ENCODE measurements around the gene DEPDC4. TPM values are rescaled to one million over a fixed set of nuclear protein-coding genes. Genes with fewer than 3 reads are reported as not detected.
"Not testable (repeated sequence)": the region's sequence is repeated elsewhere in the genome, so short reads cannot be mapped to it uniquely, and the experiment has no call there.

The DEPDC4 gene
- total and polyA plus RNA-seq, 12 donors = 0.47 to 2.0 (median 0.77) TPM

DNA sequence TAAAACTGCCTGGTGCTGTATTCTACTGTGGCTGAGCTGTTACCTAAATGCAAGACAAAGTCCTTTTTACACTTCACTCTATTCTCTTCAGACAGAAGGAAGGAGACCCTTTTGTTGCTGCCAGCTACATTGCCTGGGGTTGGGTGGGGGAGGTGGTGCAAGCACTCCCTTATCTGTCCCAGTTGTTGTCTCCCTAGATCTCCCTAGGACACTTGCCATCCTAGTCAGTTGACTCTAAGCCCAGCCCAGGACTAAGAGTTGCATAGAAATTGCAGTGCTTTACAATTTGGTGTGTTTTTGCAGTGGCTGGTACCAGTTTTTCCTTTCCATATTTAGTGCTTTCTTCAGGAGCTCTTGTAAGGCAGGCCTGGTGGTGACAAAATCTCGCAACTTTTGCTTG is 35.2 kb upstream of the DEPDC4 start:
- DNase-seq = no peak
- Histone ChIP-seq H3K36me3 (peaks cover 0 to 85% (median 51%) of the 10 kb centered on the region in 9 donors), H3K9me3 (peaks cover 0 to 21% (median 0%) of the 10 kb centered on the region in 11 donors), H3K27ac (no peak overlapping the region), H3K4me3 (no peak overlapping the region), H3K27me3 (no peaks in the 10 kb centered on the region), H3K4me1 (no peaks in the 10 kb centered on the region)
- intact Hi-C loops (cut with DNase I) = no loop called here
- TF ChIP-seq, protein P1, sequence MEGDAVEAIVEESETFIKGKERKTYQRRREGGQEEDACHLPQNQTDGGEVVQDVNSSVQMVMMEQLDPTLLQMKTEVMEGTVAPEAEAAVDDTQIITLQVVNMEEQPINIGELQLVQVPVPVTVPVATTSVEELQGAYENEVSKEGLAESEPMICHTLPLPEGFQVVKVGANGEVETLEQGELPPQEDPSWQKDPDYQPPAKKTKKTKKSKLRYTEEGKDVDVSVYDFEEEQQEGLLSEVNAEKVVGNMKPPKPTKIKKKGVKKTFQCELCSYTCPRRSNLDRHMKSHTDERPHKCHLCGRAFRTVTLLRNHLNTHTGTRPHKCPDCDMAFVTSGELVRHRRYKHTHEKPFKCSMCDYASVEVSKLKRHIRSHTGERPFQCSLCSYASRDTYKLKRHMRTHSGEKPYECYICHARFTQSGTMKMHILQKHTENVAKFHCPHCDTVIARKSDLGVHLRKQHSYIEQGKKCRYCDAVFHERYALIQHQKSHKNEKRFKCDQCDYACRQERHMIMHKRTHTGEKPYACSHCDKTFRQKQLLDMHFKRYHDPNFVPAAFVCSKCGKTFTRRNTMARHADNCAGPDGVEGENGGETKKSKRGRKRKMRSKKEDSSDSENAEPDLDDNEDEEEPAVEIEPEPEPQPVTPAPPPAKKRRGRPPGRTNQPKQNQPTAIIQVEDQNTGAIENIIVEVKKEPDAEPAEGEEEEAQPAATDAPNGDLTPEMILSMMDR (IDR thresholded peaks at IDR 0.05) = no peak
- 100% methylated on average over 1 of the region's 1 CpG for WGBS, 2 donors
- ATAC-seq = no peak

DNA sequence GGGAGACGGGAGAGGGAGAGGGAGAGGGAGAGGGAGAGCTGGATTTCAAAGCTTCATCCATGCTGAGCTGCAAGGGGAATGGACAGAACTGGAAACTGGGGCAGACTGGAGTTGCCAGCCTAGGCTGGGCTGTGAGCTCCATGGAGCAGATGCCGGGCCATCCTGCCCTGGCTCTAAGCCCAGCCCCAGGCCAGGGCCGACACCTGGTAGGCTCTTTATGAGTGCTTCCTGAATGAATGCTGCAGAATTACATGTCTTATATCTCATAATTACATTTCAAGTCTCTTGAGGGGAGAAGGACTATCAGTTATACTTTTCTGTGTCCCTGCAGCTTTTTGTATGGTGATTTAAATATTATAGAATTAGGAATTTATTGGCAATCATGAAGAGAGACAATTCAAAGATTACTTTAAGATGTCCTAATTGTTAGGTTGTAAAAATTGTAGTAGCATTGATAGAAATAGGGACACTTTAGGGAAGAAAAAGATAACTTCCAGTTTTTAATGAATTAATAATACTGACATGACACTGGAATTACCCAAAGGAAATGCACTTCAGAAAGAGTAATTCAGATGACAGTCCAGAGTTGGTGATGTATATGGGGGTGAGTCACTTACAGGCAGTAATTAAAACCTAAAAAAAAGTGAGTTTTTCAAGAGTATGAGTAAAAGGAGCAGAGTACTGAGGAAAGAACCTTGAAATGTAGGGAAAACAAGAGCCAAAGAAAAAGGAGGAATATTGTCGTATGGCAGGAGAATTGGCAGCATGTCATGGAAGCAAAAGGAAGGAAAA is 29.1 kb upstream of the DEPDC4 start:
- no peaks in the 10 kb centered on the region for H3K27me3 ChIP-seq
- TF ChIP-seq, protein P1 (IDR thresholded peaks at IDR 0.05) = no peak
- intact Hi-C loops (cut with DNase I) = no loop called here
- H3K9me3 ChIP-seq = peaks cover 0 to 7% (median 0%) of the 10 kb centered on the region in 11 donors
- no peak for ATAC-seq
- no peak for DNase-seq
- H3K4me3 ChIP-seq = no peak overlapping the region
- peaks cover 0 to 77% (median 26%) of the 10 kb centered on the region in 9 donors for H3K36me3 ChIP-seq
- H3K27ac ChIP-seq = no peak overlapping the region
- WGBS, 2 donors = 65 to 66% methylated on average over 3 to 4 of the region's 4 CpGs
- H3K4me1 ChIP-seq = no peaks in the 10 kb centered on the region

DNA sequence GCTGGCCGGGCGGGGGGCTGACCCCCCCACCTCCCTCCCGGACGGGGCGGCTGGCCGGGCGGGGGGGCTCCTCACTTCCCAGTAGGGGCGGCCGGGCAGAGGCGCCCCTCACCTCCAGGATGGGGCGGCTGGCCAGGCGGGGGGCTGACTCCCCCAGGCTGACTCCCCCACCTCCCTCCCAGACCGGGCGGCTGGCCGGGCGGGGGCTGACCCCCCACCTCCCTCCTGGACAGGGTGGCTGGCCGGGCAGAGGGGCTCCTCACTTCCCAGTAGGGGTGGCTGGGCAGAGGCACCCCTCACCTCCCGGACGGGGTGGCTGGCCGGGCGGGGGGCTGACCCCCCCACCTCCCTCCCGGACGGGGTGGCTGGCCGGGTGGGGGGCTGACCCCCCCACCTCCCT is 27.5 kb upstream of the DEPDC4 start:
- H3K4me3 ChIP-seq; H3K9me3 ChIP-seq; intact Hi-C loops (cut with DNase I); ATAC-seq; H3K27ac ChIP-seq; H3K4me1 ChIP-seq; H3K27me3 ChIP-seq; DNase-seq: not testable (repeated sequence)
- 95 to 98% methylated on average over 4 to 19 of the region's 24 CpGs for WGBS, 2 donors
- peaks cover 0 to 68% (median 16%) of the 10 kb centered on the region in 9 donors for H3K36me3 ChIP-seq

DNA sequence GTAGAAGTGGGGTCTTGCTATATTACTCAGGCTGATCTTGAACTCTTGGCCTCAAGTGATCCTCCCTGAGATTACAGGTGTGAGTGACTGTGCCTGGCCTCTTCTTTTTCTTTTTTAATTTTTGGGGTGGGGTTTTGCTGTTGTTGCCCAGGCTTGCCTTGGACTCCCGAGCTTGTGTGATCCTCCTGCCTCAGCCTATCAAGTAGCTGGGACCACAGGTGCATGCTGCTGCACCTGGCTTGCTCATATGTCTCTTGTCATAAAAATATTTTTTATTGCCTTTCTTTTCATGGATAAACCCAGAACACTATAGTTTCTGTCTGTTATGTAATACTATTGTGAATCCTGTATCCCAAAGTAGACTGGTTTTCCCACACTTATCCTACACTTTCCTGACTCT is 26.1 kb upstream of the DEPDC4 start:
- no peaks in the 10 kb centered on the region for H3K4me1 ChIP-seq
- TF ChIP-seq, protein P1 (IDR thresholded peaks at IDR 0.05) = no peak
- intact Hi-C loops (cut with DNase I) = no loop called here
- H3K4me3 ChIP-seq = no peak overlapping the region
- ATAC-seq = no peak
- WGBS, 2 donors = 98 to 100% methylated on average over 1 of the region's 1 CpG
- no peaks in the 10 kb centered on the region for H3K27me3 ChIP-seq
- H3K27ac ChIP-seq = no peak overlapping the region
- DNase-seq = no peak
- H3K9me3 ChIP-seq = no peaks in the 10 kb centered on the region
- H3K36me3 ChIP-seq = peaks cover 0 to 65% (median 8%) of the 10 kb centered on the region in 9 donors

DNA sequence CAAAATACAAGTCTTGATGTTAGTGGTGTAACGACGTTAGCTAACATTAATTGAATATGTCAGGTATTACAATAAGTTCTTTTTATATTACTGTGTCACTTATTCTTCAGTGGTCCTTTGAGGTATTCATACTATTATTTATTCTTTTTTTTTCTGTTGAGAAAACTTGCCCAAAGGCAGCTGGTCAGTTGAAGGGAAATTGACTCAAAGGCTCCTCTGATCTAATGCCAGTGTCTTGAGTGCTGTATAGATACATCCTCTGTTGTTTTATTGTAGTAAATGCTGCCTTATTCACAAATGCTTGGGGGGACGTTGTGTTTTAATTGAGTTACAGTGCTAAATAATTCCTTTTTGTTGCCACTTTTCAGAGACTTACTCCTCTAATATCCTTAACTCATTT is 23.1 kb upstream of the DEPDC4 start:
- intact Hi-C loops (cut with DNase I) = no loop called here
- WGBS, 2 donors = 93 to 96% methylated on average over 3 of the region's 3 CpGs
- TF ChIP-seq, protein P1 (IDR thresholded peaks at IDR 0.05) = no peak
- Histone ChIP-seq H3K27me3 (no peaks in the 10 kb centered on the region), H3K4me3 (no peak overlapping the region), H3K4me1 (no peaks in the 10 kb centered on the region), H3K36me3 (peaks cover 0 to 60% (median 0%) of the 10 kb centered on the region in 9 donors), H3K27ac (no peak overlapping the region), H3K9me3 (no peaks in the 10 kb centered on the region)
- DNase-seq (no peak), ATAC-seq (no peak)
